ENCODE results near the gene OTUD6A.

OTUD6A gene

GRCh38 chrX:70062076-70062475, at the start of gene OTUD6A:
Gene OTUD6A (plus strand): TSS chrX:70062457. CDS start chrX:70062525, 68 bp downstream.
- no peak for DNase-seq

GRCh38 chrX:70012756-70013155, 49.5 kb upstream of the OTUD6A start:
- DNase-seq: no peak

GRCh38 chrX:70013466-70014381, 48.5 kb upstream of the OTUD6A start:
- DNase-seq: no peak

GRCh38 chrX:70016513-70016912, 45.7 kb upstream of the OTUD6A start:
- no peak for DNase-seq

GRCh38 chrX:70022616-70023015, 39.6 kb upstream of the OTUD6A start:
- no peak for DNase-seq

- DNase-seq: no peak
Measured at GRCh38 chrX:70025464-70025863, 36.8 kb upstream of the OTUD6A start.

GRCh38 chrX:70026112-70026850, 36.0 kb upstream of the OTUD6A start:
- no peak for DNase-seq

GRCh38 chrX:70026851-70027200, 35.4 kb upstream of the OTUD6A start:
- DNase-seq: no peak

GRCh38 chrX:70029863-70030262, 32.4 kb upstream of the OTUD6A start:
- DNase-seq: no peak

GRCh38 chrX:70030301-70030767, 31.9 kb upstream of the OTUD6A start:
- DNase-seq: peak; percentile 22

GRCh38 chrX:70032792-70033191, 29.5 kb upstream of the OTUD6A start:
- DNase-seq: no peak

- peak; percentile 12 for DNase-seq
Measured at GRCh38 chrX:70033348-70034051, 28.8 kb upstream of the OTUD6A start.

- no peak for DNase-seq
Measured at GRCh38 chrX:70034646-70035045, 27.6 kb upstream of the OTUD6A start.

- DNase-seq: no peak
Measured at GRCh38 chrX:70038515-70038914, 23.7 kb upstream of the OTUD6A start.

GRCh38 chrX:70038951-70039350, 23.3 kb upstream of the OTUD6A start:
- no peak for DNase-seq

- DNase-seq: no peak
Measured at GRCh38 chrX:70039758-70040157, 22.5 kb upstream of the OTUD6A start.

- DNase-seq: no peak
Measured at GRCh38 chrX:70041993-70042392, 20.3 kb upstream of the OTUD6A start.

GRCh38 chrX:70042399-70043371, 19.6 kb upstream of the OTUD6A start:
- no peak for DNase-seq

- DNase-seq: no peak
Measured at GRCh38 chrX:70043685-70044084, 18.6 kb upstream of the OTUD6A start.

GRCh38 chrX:70044541-70045245, 17.6 kb upstream of the OTUD6A start:
- DNase-seq: no peak

GRCh38 chrX:70046978-70047377, 15.3 kb upstream of the OTUD6A start:
- no peak for DNase-seq
